Activated CD4-positive, alpha-beta T cell treated with anti-CD3 and anti-CD28 coated beads, Interleukin-2, amount 10 ng/mL, durations not matched to agents 7 days and 5 days (primary cell): ENCODE data around the gene YOD1. TPM values are rescaled to one million over a fixed set of nuclear protein-coding genes. Genes with fewer than 3 reads are reported as not detected.

Experiments
- CTCF ChIA-PET: fragments of 350-600 bp; sonication (Branson Sonifier 250); formaldehyde crosslinking; loops from one replicate; lab custom pipeline; 2021; ENCODE audit warnings: antibody characterized with exemption; lab: Charles Lee
- POLR2A ChIA-PET: fragments of 350-600 bp; sonication (Branson Sonifier 250); formaldehyde crosslinking; loops from one replicate; lab custom pipeline; 2021; ENCODE audit warnings: antibody characterized with exemption; lab: Charles Lee
- DNase-seq: peaks from one replicate; pipeline ENCODE4 v3.0.0-alpha.2; 2020
- H3K27ac Mint-ChIP-seq: one replicate; pipeline ENCODE4 v1.8.0; 2021; ENCODE audit warnings: mild to moderate bottlenecking, moderate library complexity, mixed read lengths
- H3K27me3 Mint-ChIP-seq: one replicate; pipeline ENCODE4 v1.8.0; 2021; ENCODE audit warnings: mixed read lengths
- H3K36me3 Mint-ChIP-seq: one replicate; pipeline ENCODE4 v1.8.0; 2021; ENCODE audit warnings: low read depth, mixed read lengths
- H3K4me1 Mint-ChIP-seq: one replicate; pipeline ENCODE4 v1.8.0; 2021; ENCODE audit warnings: mixed read lengths
- H3K4me3 Mint-ChIP-seq: one replicate; pipeline ENCODE4 v1.8.0; 2021; ENCODE audit warnings: mild to moderate bottlenecking, moderate library complexity, mixed read lengths
- H3K9me3 Mint-ChIP-seq: one replicate; pipeline ENCODE4 v1.8.0; 2021; ENCODE audit warnings: mixed read lengths
- total RNA-seq, 2 experiments: library from RNA; stranded (reverse); gene quantifications; one replicate each; pipeline ENCODE4 v1.2.3, GENCODE V29; 2021

YOD1 gene
- total RNA-seq, 2 experiments from 2014 or later = 7.3 TPM

GRCh38 chr1:207039380-207040180 is 11.4 kb downstream of the YOD1 start:
- no peak for DNase-seq
- H3K9me3 Mint-ChIP-seq = peaks cover 4% of the 10 kb centered on the region
- peaks cover 8% of the 10 kb centered on the region for H3K4me1 Mint-ChIP-seq
- ChIA-PET CTCF (interaction anchor here (0.7 to 1.8 kb wide), 3 partner anchors 10 to 21 kb away, joined by 3 to 8 read pairs (median 5); no protein-coding TSS in a partner anchor), POLR2A (interaction anchor here (0.7 kb wide), 1 partner anchor 403 kb away, joined by 4 read pairs; no protein-coding TSS in a partner anchor)
- H3K27ac Mint-ChIP-seq = no peak overlapping the region
- peaks cover 13% of the 10 kb centered on the region for H3K36me3 Mint-ChIP-seq
- no peak overlapping the region for H3K4me3 Mint-ChIP-seq
- H3K27me3 Mint-ChIP-seq = peaks cover 4% of the 10 kb centered on the region

GRCh38 chr1:207036865-207037264 is 14.1 kb downstream of the YOD1 start:
- DNase-seq = no peak
- Mint-ChIP-seq H3K27me3 (peaks cover 24% of the 10 kb centered on the region), H3K4me1 (no peaks in the 10 kb centered on the region), H3K27ac (no peak overlapping the region), H3K9me3 (peaks cover 2% of the 10 kb centered on the region), H3K4me3 (no peak overlapping the region), H3K36me3 (no peaks in the 10 kb centered on the region)
- ChIA-PET CTCF (interaction anchor here (1.4 kb wide), 1 partner anchor 13 kb away, joined by 3 read pairs; no protein-coding TSS in a partner anchor), POLR2A (no interaction called here)

- DNase-seq = no peak
- ChIA-PET POLR2A (no interaction called here), CTCF (interaction anchor here (1.4 kb wide), 1 partner anchor 12 kb away, joined by 3 read pairs; no protein-coding TSS in a partner anchor)
- no peaks in the 10 kb centered on the region for H3K4me1 Mint-ChIP-seq
- no peak overlapping the region for H3K27ac Mint-ChIP-seq
- no peak overlapping the region for H3K4me3 Mint-ChIP-seq
- H3K9me3 Mint-ChIP-seq = no peaks in the 10 kb centered on the region
- H3K27me3 Mint-ChIP-seq = peaks cover 32% of the 10 kb centered on the region
- H3K36me3 Mint-ChIP-seq = no peaks in the 10 kb centered on the region
Observed at GRCh38 chr1:207035877-207036551, 15.0 kb downstream of the YOD1 start.

GRCh38 chr1:207034998-207035397 is 16.0 kb downstream of the YOD1 start:
- CTCF ChIA-PET = no interaction called here
- Mint-ChIP-seq H3K36me3 (no peaks in the 10 kb centered on the region), H3K4me3 (no peak overlapping the region), H3K4me1 (no peaks in the 10 kb centered on the region), H3K27ac (no peak overlapping the region), H3K9me3 (no peaks in the 10 kb centered on the region), H3K27me3 (peaks cover 40% of the 10 kb centered on the region)
- POLR2A ChIA-PET = no interaction called here
- DNase-seq = no peak

- DNase-seq = no peak
- H3K27ac Mint-ChIP-seq = no peak overlapping the region
- H3K27me3 Mint-ChIP-seq = peaks cover 47% of the 10 kb centered on the region
- ChIA-PET CTCF (interaction anchor here (1.2 to 2.4 kb wide), 2 partner anchors 15 to 26 kb away, joined by 3 to 9 read pairs; no protein-coding TSS in a partner anchor), POLR2A (no interaction called here)
- H3K36me3 Mint-ChIP-seq = no peaks in the 10 kb centered on the region
- H3K4me1 Mint-ChIP-seq = no peaks in the 10 kb centered on the region
- H3K9me3 Mint-ChIP-seq = no peaks in the 10 kb centered on the region
- H3K4me3 Mint-ChIP-seq = no peak overlapping the region
Observed at GRCh38 chr1:207034208-207034607, 16.8 kb downstream of the YOD1 start.

- Mint-ChIP-seq H3K27ac (no peak overlapping the region), H3K36me3 (no peaks in the 10 kb centered on the region), H3K27me3 (peaks cover 52% of the 10 kb centered on the region), H3K9me3 (no peaks in the 10 kb centered on the region), H3K4me3 (no peak overlapping the region), H3K4me1 (no peaks in the 10 kb centered on the region)
- POLR2A ChIA-PET = no interaction called here
- CTCF ChIA-PET = interaction anchor here (0.7 to 2.4 kb wide), 8 partner anchors 9 to 466 kb away, joined by 3 to 9 read pairs (median 3); partner anchors contain the start of gene EIF2D
- DNase-seq = no peak
Observed at GRCh38 chr1:207033302-207033701, 17.7 kb downstream of the YOD1 start.

GRCh38 chr1:207032528-207033017 is 18.4 kb downstream of the YOD1 start, which contains the start of gene C1orf116:
Gene C1orf116 (minus strand): TSS chr1:207032756. CDS start chr1:207027598, 5,158 bp downstream.
- Mint-ChIP-seq H3K36me3 (no peaks in the 10 kb centered on the region), H3K27me3 (peaks cover 52% of the 10 kb centered on the region), H3K4me3 (no peak within 1 kb of the TSS), H3K9me3 (no peaks in the 10 kb centered on the region), H3K4me1 (no peaks in the 10 kb centered on the region), H3K27ac (no peak within 1 kb of the TSS)
- no peak for DNase-seq
- CTCF ChIA-PET = interaction anchor here (0.7 to 2.4 kb wide), 9 partner anchors 9 to 467 kb away, joined by 3 to 9 read pairs (median 3); partner anchors contain the start of gene EIF2D
- POLR2A ChIA-PET = no interaction called here

- Mint-ChIP-seq H3K4me1 (no peaks in the 10 kb centered on the region), H3K9me3 (no peaks in the 10 kb centered on the region), H3K27ac (no peak overlapping the region), H3K27me3 (peaks cover 61% of the 10 kb centered on the region), H3K36me3 (no peaks in the 10 kb centered on the region), H3K4me3 (no peak overlapping the region)
- ChIA-PET CTCF (interaction anchor here (0.9 to 1.4 kb wide), 4 partner anchors 10 to 468 kb away, joined by 3 to 5 read pairs (median 4); no protein-coding TSS in a partner anchor), POLR2A (no interaction called here)
- DNase-seq = no peak
Observed at GRCh38 chr1:207031632-207032264, 19.3 kb downstream of the YOD1 start.

- Mint-ChIP-seq H3K9me3 (no peaks in the 10 kb centered on the region), H3K4me1 (no peaks in the 10 kb centered on the region), H3K27me3 (peaks cover 62% of the 10 kb centered on the region), H3K27ac (no peak overlapping the region), H3K4me3 (no peak overlapping the region), H3K36me3 (no peaks in the 10 kb centered on the region)
- ChIA-PET POLR2A (no interaction called here), CTCF (no interaction called here)
- DNase-seq = no peak
Observed at GRCh38 chr1:207031016-207031415, 20.0 kb downstream of the YOD1 start.

- Mint-ChIP-seq H3K9me3 (no peaks in the 10 kb centered on the region), H3K27ac (no peak overlapping the region), H3K4me3 (no peak overlapping the region), H3K4me1 (no peaks in the 10 kb centered on the region), H3K27me3 (peaks cover 62% of the 10 kb centered on the region), H3K36me3 (no peaks in the 10 kb centered on the region)
- ChIA-PET POLR2A (no interaction called here), CTCF (no interaction called here)
- DNase-seq = no peak
Observed at GRCh38 chr1:207030522-207031009, 20.4 kb downstream of the YOD1 start.

GRCh38 chr1:207029701-207030521 is 21.1 kb downstream of the YOD1 start:
- Mint-ChIP-seq H3K36me3 (no peaks in the 10 kb centered on the region), H3K27me3 (peaks cover 58% of the 10 kb centered on the region), H3K27ac (no peak overlapping the region)

More at GRCh38 chr1:207029701-207030521, 21.1 kb downstream of the YOD1 start:
- H3K4me3 Mint-ChIP-seq = no peak overlapping the region
- POLR2A ChIA-PET = no interaction called here
- no peak for DNase-seq
- CTCF ChIA-PET = interaction anchor here (1.0 to 1.5 kb wide), 3 partner anchors 13 to 25 kb away, joined by 3 to 6 read pairs (median 4); partner anchors contain the start of gene PFKFB2
- no peaks in the 10 kb centered on the region for H3K4me1 Mint-ChIP-seq
- H3K9me3 Mint-ChIP-seq = no peaks in the 10 kb centered on the region
